ENCODE measurements around the gene FKRP.
"Not testable (repeated sequence)": the region's sequence is repeated elsewhere in the genome, so short reads cannot be mapped to it uniquely, and the experiment has no call there.

The FKRP gene

GRCh38 chr19:46759817-46760333 is 14.0 kb downstream of the FKRP start:
- DNase-seq (ENCODE audit: low spot score) = no peak

DNA sequence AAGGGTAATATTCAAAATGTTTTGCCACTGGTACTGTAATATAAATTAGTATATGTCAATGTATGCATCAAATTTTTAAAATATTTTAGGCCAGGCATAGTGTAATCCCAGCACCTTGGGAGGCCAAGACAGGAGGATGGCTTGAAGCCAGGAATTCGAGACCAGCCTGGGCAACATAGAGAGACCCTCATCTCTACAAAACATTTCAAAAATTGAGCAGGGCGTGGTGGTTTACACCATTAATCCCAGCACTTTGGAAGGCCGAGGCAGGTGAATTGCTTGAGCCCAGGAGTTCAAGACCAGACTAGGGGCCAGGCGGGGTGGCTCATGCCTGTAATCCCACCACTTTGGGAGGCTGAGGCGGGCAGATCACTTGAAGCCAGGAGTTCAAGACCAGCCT is 14.5 kb downstream of the FKRP start:
- DNase-seq (ENCODE audit: low spot score) = no peak

GRCh38 chr19:46760897-46761296 is 15.0 kb downstream of the FKRP start:
- DNase-seq (ENCODE audit: low spot score) = not testable (repeated sequence)

GRCh38 chr19:46761418-46761831 is 15.6 kb downstream of the FKRP start:
- DNase-seq (ENCODE audit: low spot score) = no peak

- no peak for DNase-seq (ENCODE audit: low spot score)
Measured at GRCh38 chr19:46762245-46762890, 16.5 kb downstream of the FKRP start.

- no peak for DNase-seq (ENCODE audit: low spot score)
Measured at GRCh38 chr19:46764817-46765291, 19.0 kb downstream of the FKRP start.

GRCh38 chr19:46766569-46767317 is 20.9 kb downstream of the FKRP start:
- DNase-seq (ENCODE audit: low spot score) = no peak

- DNase-seq (ENCODE audit: low spot score) = not testable (repeated sequence)
Measured at GRCh38 chr19:46768746-46769145, 22.9 kb downstream of the FKRP start.

GRCh38 chr19:46772170-46773017 is 26.5 kb downstream of the FKRP start:
- DNase-seq (ENCODE audit: low spot score) = no peak

DNA sequence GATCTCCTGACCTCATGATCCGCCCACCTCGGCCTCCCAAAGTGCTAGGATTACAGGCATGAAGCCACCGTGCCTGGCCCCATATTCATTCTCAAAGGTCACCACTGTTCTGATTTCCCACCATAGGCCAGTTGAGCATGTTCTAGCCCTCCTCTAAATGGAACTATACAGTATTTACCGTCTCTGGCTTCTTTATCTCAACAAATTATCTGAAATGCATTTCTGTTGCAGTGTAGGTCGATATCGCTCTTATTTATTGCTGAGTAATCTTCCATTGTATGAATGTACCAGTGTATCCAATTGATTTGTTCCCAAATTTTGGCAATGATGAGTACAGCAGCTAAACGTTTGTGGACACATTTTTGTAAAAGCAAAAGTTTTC is 27.2 kb downstream of the FKRP start:
- DNase-seq (ENCODE audit: low spot score) = no peak

GRCh38 chr19:46775642-46776258 is 29.9 kb downstream of the FKRP start:
- DNase-seq (ENCODE audit: low spot score) = no peak

GRCh38 chr19:46776927-46777911 is 31.4 kb downstream of the FKRP start:
- no peak for DNase-seq (ENCODE audit: low spot score)

GRCh38 chr19:46777956-46778645 is 32.2 kb downstream of the FKRP start:
- not testable (repeated sequence) for DNase-seq (ENCODE audit: low spot score)

GRCh38 chr19:46782355-46783019 is 36.6 kb downstream of the FKRP start:
- no peak for DNase-seq (ENCODE audit: low spot score)

GRCh38 chr19:46783670-46784069 is 37.8 kb downstream of the FKRP start:
- no peak for DNase-seq (ENCODE audit: low spot score)

GRCh38 chr19:46784262-46785053 is 38.6 kb downstream of the FKRP start:
- no peak for DNase-seq (ENCODE audit: low spot score)

- no peak for DNase-seq (ENCODE audit: low spot score)
Measured at GRCh38 chr19:46785054-46785979, 39.5 kb downstream of the FKRP start.

DNA sequence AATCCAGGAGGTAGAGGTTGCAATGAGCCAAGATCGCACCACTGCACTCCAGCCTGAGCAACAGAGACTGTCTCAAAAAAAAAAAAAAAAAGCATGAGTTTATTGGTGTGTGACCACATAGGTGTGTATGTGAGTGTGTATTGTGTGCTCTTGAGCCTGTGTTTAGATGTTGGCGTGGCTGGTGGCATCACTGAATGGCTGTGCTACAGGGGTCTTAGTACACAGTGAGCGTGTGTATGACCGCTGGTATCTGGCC is 40.1 kb downstream of the FKRP start:
- DNase-seq (ENCODE audit: low spot score) = no peak
